ENCODE measurements around the gene DCTN3.
A peak's percentile ranks its signal among the peaks of the same experiment; 100 is the strongest.

The DCTN3 gene

DNA sequence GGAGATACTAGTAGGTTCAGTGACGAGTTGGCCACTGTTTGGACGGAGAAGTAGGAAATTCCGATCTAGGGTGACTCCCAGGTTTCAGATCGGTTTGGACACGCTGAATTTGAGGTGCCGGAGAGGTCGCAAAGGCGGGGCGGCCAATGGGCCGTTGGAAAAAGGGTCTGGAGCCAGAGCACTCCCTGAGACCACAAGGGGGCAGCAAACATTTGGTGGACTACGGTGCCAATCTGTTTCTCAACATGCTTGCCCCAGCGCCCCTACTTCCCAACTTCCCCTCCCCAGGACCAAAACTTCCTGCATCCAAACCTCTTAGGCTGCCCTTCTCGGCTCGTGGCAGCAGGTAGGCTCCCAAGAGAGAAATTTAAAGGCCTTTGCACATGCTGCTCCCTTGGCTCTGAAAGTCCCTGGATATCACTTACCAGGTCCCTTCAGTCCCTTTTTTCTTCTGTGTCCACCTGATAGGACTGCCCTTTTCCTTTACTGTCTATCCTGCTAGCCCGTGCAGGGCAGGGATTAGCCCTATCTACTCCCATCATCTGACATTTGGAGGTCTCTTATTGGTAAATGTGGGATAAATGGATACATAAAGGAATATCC is 7.4 kb downstream of the DCTN3 start:
- Histone ChIP-seq H3K4me1 (ENCODE audit: control insufficient read depth, insufficient read depth, low read length) (peaks cover 16% of the 10 kb centered on the region), H3K27ac (ENCODE audit: low read depth, low read length) (no peak overlapping the region), H3K27me3 (ENCODE audit: control insufficient read depth, insufficient read depth, low read length) (no peaks in the 10 kb centered on the region; the same call in 1 of the 2 replicates), H3K9ac (ENCODE audit: low read length) (peak overlapping the region; percentile 66), H3K36me3 (ENCODE audit: control insufficient read depth, insufficient read depth, low read length) (no peaks in the 10 kb centered on the region; the same call in 1 of the 2 replicates), H3K4me3 (ENCODE audit: low read depth, low read length) (peak overlapping the region; percentile 95), H3K9me3 (ENCODE audit: control insufficient read depth, insufficient read depth, low read depth, low read length) (no peaks in the 10 kb centered on the region)

DNA sequence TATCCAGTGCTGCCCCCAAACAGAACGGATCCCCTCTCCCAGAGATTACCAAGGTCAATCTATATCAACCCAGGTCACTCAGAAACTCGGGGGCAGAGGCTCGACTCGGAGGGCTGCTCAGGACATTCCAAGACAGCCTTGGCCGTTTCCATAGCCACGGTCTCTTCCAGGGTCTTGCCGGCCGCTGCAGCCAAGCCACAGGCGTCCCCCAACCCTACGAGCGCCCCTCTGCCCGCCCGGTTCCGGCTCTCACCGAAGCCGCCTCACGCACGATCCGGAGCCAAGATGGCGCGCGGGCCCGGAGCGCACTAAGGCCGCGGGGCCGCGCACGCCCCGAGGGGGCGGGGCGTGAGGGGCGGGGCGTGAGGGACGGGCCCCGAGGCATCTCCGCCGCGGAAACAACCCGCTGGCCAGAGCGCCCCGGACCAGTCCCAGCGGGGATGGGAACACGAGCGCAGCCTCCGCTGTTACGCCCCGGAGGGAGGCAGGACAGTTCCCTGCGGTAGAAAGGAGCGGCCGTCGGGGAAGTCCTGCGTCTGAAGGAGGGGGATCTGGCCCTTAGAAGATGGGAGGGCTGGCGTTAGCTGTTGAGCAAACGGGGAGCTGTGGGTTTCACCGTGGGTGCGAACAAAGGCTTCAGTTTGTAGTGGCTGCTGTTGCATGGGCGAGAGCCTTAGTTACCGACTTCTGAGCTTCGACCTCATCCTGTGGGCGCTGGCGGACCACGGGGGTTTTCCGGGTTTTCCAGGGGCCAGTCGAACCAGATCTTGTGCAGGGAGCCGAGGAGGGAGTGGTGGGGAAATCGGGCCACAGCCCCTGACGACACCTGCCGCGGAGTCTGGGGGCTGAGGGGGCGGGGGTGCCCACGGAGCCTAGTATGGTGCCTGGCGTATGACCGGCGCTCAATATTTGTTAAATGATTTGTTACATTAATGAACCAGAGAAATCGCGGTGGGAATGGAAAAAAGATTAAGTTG is 8.2 kb downstream of the DCTN3 start, which contains the start of gene RPP25L:
RPP25L (minus strand) TSS at position 287 of the 977 bp plus-strand sequence. CDS start 801 bp downstream, outside the sequence.
- H3K36me3 ChIP-seq (ENCODE audit: control insufficient read depth, insufficient read depth, low read length), result no peaks in the 10 kb centered on the region; the same call in 1 of the 2 replicates
- peaks cover 16% of the 10 kb centered on the region for H3K4me1 ChIP-seq (ENCODE audit: control insufficient read depth, insufficient read depth, low read length)
- no peaks in the 10 kb centered on the region; the same call in 1 of the 2 replicates for H3K27me3 ChIP-seq (ENCODE audit: control insufficient read depth, insufficient read depth, low read length)
- peak within 1 kb of the TSS; percentile 95 for H3K4me3 ChIP-seq (ENCODE audit: low read depth, low read length)
- H3K9me3 ChIP-seq (ENCODE audit: control insufficient read depth, insufficient read depth, low read depth, low read length), result no peaks in the 10 kb centered on the region
- H3K9ac ChIP-seq (ENCODE audit: low read length), result peak within 1 kb of the TSS; percentile 94
- peak within 1 kb of the TSS; percentile 81 for H3K27ac ChIP-seq (ENCODE audit: low read depth, low read length)

- Histone ChIP-seq H3K27ac (ENCODE audit: low read depth, low read length) (peak overlapping the region; percentile 81), H3K9ac (ENCODE audit: low read length) (peak overlapping the region; percentile 94), H3K4me1 (ENCODE audit: control insufficient read depth, insufficient read depth, low read length) (peaks cover 16% of the 10 kb centered on the region), H3K9me3 (ENCODE audit: control insufficient read depth, insufficient read depth, low read depth, low read length) (no peaks in the 10 kb centered on the region), H3K27me3 (ENCODE audit: control insufficient read depth, insufficient read depth, low read length) (no peaks in the 10 kb centered on the region; the same call in 1 of the 2 replicates), H3K4me3 (ENCODE audit: low read depth, low read length) (peak overlapping the region; percentile 95), H3K36me3 (ENCODE audit: control insufficient read depth, insufficient read depth, low read length) (no peaks in the 10 kb centered on the region)
Observed at GRCh38 chr9:34611251-34611810, 9.0 kb downstream of the DCTN3 start.

DNA sequence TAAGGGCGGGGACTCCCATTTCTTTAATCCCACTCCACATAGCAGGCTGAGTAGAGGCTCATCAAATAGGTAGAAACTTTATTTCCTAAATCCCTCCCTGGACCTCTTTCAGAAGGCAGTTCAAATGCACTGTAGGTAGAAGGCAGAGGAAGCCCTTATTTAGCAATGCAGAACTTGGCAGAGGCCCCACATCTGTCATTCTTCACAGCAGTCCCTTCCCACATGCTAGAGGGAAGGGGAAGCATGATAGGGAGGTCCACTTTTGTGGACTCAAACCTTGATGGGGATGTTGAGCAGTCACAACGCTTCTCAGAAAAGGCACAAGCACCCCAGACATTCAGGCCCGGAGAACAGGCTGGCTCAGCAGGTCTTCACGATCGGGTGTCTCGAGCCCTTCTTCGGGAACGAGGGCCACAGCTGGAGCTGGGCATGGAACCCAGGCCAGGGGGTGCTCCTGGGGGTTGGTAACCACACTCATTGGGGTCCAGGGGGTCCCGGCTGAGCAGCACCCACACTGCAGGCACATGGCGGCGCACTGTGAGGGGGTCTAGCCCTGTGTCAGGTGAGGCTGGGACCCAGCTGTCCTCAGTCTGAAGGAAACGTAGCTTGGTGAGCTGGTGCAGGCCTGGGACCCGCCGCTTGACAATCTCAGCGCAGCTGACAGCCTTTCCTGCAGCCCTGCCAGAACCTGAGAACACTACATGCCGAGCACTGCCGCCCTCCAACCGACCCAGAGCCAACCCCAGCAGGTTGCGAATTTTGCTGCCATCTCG is 9.7 kb downstream of the DCTN3 start:
- no peaks in the 10 kb centered on the region for H3K9me3 ChIP-seq (ENCODE audit: control insufficient read depth, insufficient read depth, low read depth, low read length)
- no peaks in the 10 kb centered on the region for H3K36me3 ChIP-seq (ENCODE audit: control insufficient read depth, insufficient read depth, low read length)
- H3K9ac ChIP-seq (ENCODE audit: low read length), result peak overlapping the region; percentile 94
- no peak overlapping the region for H3K27ac ChIP-seq (ENCODE audit: low read depth, low read length)
- H3K4me1 ChIP-seq (ENCODE audit: control insufficient read depth, insufficient read depth, low read length), result peaks cover 16% of the 10 kb centered on the region
- H3K4me3 ChIP-seq (ENCODE audit: low read depth, low read length), result peak overlapping the region; percentile 95
- no peaks in the 10 kb centered on the region; the same call in none of the 2 replicates for H3K27me3 ChIP-seq (ENCODE audit: control insufficient read depth, insufficient read depth, low read length)

DNA sequence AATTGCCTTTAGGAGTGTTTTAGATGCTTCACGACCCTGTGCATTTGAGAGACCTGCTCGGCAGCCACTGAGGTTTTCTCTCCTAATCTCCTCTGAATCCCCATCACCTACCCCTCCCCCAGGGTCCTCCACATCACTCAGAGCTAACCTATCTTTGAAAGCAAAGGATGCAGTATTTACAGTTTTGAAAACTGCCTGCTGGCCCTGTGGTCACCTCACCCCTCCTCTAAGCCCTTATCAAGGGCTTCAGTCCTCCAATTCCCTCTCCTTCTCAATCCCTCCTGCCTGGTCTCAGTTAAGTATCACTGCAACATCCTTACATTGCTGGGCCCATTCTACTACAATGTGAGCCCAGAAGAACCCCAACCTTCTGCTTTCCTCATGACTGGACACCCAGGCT is 13.0 kb downstream of the DCTN3 start:
- H3K36me3 ChIP-seq (ENCODE audit: control insufficient read depth, insufficient read depth, low read length), result no peaks in the 10 kb centered on the region
- no peaks in the 10 kb centered on the region for H3K9me3 ChIP-seq (ENCODE audit: control insufficient read depth, insufficient read depth, low read depth, low read length)
- no peaks in the 10 kb centered on the region; the same call in 1 of the 2 replicates for H3K27me3 ChIP-seq (ENCODE audit: control insufficient read depth, insufficient read depth, low read length)
- H3K4me3 ChIP-seq (ENCODE audit: low read depth, low read length), result no peak overlapping the region
- peaks cover 17% of the 10 kb centered on the region for H3K4me1 ChIP-seq (ENCODE audit: control insufficient read depth, insufficient read depth, low read length)
- no peak overlapping the region for H3K9ac ChIP-seq (ENCODE audit: low read length)
- no peak overlapping the region for H3K27ac ChIP-seq (ENCODE audit: low read depth, low read length)

DNA sequence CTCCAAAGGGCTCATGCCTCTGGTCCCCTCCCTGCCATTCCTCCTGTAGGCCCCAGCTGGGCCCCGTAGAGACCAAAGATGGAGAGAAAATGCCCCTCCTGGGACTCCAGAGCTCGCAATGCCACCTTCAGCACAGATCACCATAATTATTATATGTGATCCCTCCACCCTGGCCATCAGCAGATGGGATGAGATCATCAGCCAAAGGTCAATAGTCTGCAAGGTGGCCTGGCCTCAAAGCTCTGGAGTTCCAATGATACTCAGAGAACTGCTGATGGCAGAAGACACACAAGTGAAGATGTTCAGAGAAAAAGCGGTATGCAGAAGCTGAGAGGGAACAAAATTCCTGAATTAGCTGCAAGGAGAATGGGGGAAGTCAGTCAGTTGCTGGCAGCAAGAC is 13.4 kb downstream of the DCTN3 start:
- H3K36me3 ChIP-seq (ENCODE audit: control insufficient read depth, insufficient read depth, low read length), result no peaks in the 10 kb centered on the region
- H3K27ac ChIP-seq (ENCODE audit: low read depth, low read length), result no peak overlapping the region
- H3K9me3 ChIP-seq (ENCODE audit: control insufficient read depth, insufficient read depth, low read depth, low read length), result no peaks in the 10 kb centered on the region
- no peak overlapping the region for H3K4me3 ChIP-seq (ENCODE audit: low read depth, low read length)
- H3K4me1 ChIP-seq (ENCODE audit: control insufficient read depth, insufficient read depth, low read length), result peaks cover 19% of the 10 kb centered on the region
- H3K27me3 ChIP-seq (ENCODE audit: control insufficient read depth, insufficient read depth, low read length), result no peaks in the 10 kb centered on the region; the same call in 1 of the 2 replicates
- no peak overlapping the region for H3K9ac ChIP-seq (ENCODE audit: low read length)

DNA sequence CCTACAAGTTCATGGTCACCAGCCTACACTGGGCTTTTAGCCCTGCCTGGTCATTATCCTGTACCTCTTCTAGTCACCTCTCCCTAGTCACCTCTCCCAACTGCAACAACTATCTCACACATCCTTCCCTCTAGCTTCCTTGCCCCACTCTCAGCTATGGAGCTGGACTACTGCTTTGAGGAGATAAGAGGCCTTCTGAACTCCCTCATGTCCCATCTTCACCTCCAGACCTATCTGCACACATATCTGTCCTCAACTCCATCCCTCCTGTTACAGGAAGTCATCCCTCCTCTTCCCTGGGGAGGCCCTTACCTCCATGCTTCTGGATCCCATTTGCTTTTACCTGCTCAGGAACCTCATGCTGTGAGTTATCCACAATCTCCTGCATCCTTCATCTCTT is 14.1 kb downstream of the DCTN3 start:
- H3K27ac ChIP-seq (ENCODE audit: low read depth, low read length), result no peak overlapping the region
- H3K4me1 ChIP-seq (ENCODE audit: control insufficient read depth, insufficient read depth, low read length), result peaks cover 19% of the 10 kb centered on the region
- H3K9me3 ChIP-seq (ENCODE audit: control insufficient read depth, insufficient read depth, low read depth, low read length), result no peaks in the 10 kb centered on the region
- no peak overlapping the region for H3K4me3 ChIP-seq (ENCODE audit: low read depth, low read length)
- H3K9ac ChIP-seq (ENCODE audit: low read length), result no peak overlapping the region
- no peaks in the 10 kb centered on the region; the same call in 1 of the 2 replicates for H3K27me3 ChIP-seq (ENCODE audit: control insufficient read depth, insufficient read depth, low read length)
- no peaks in the 10 kb centered on the region for H3K36me3 ChIP-seq (ENCODE audit: control insufficient read depth, insufficient read depth, low read length)

- no peaks in the 10 kb centered on the region; the same call in 1 of the 2 replicates for H3K27me3 ChIP-seq (ENCODE audit: control insufficient read depth, insufficient read depth, low read length)
- H3K4me3 ChIP-seq (ENCODE audit: low read depth, low read length), result no peak overlapping the region
- peaks cover 11% of the 10 kb centered on the region; the same call in 1 of the 2 replicates for H3K4me1 ChIP-seq (ENCODE audit: control insufficient read depth, insufficient read depth, low read length)
- H3K9ac ChIP-seq (ENCODE audit: low read length), result no peak overlapping the region
- no peak overlapping the region for H3K27ac ChIP-seq (ENCODE audit: low read depth, low read length)
- no peaks in the 10 kb centered on the region for H3K36me3 ChIP-seq (ENCODE audit: control insufficient read depth, insufficient read depth, low read length)
- H3K9me3 ChIP-seq (ENCODE audit: control insufficient read depth, insufficient read depth, low read depth, low read length), result no peaks in the 10 kb centered on the region
Observed at GRCh38 chr9:34603610-34604231, 16.6 kb downstream of the DCTN3 start.

- H3K27ac ChIP-seq (ENCODE audit: low read depth, low read length), result no peak overlapping the region
- no peaks in the 10 kb centered on the region for H3K9me3 ChIP-seq (ENCODE audit: control insufficient read depth, insufficient read depth, low read depth, low read length)
- H3K27me3 ChIP-seq (ENCODE audit: control insufficient read depth, insufficient read depth, low read length), result no peaks in the 10 kb centered on the region; the same call in 1 of the 2 replicates
- H3K9ac ChIP-seq (ENCODE audit: low read length), result no peak overlapping the region
- H3K4me3 ChIP-seq (ENCODE audit: low read depth, low read length), result no peak overlapping the region
- H3K4me1 ChIP-seq (ENCODE audit: control insufficient read depth, insufficient read depth, low read length), result peaks cover 11% of the 10 kb centered on the region; the same call in 1 of the 2 replicates
- H3K36me3 ChIP-seq (ENCODE audit: control insufficient read depth, insufficient read depth, low read length), result no peaks in the 10 kb centered on the region
Observed at GRCh38 chr9:34601937-34602573, 18.2 kb downstream of the DCTN3 start.

Data from HUES6 (cell line).